Keratinocyte (primary cell): ENCODE data around the gene DUSP23. TPM values are rescaled to one million over a fixed set of nuclear protein-coding genes. Genes with fewer than 3 reads are reported as not detected.

Source experiments
- DNase-seq: peaks from one replicate; pipeline ENCODE4 v3.0.0-alpha.2; 2011; ENCODE audit warnings: low read depth, missing footprints, low spot score
- FAIRE-seq: peaks from 2 replicates; lab custom pipeline; 2011; peaks lifted over from hg19 to GRCh38; lab: Jason Lieb, UNC
- H2AFZ ChIP-seq: 2 replicates; pipeline ENCODE4 v1.6.0; 2012; ENCODE audit warnings: low read length, control low read depth, inconsistent platforms; ENCODE audit not compliant: control insufficient read depth
- H3K27ac ChIP-seq: 2 replicates; pipeline ENCODE4 v1.5.1; 2011; ENCODE audit warnings: low read length; ENCODE audit not compliant: control insufficient read depth, insufficient read depth
- H3K27me3 ChIP-seq: 3 replicates; pipeline ENCODE4 v1.6.0; 2011; ENCODE audit warnings: low read length; ENCODE audit not compliant: control insufficient read depth, insufficient read depth; ENCODE audit errors: extremely low read depth
- H3K36me3 ChIP-seq, 2 experiments: 2 replicates in 1 of 2; 3 replicates in 1 of 2; pipeline ENCODE4 v1.5.1; 2011; ENCODE audit warnings: low read length in 2 of 2, mild to moderate bottlenecking in 1 of 2; ENCODE audit not compliant: control insufficient read depth in 2 of 2, insufficient read depth in 2 of 2; ENCODE audit errors: extremely low read depth in 1 of 2
- H3K4me1 ChIP-seq: 3 replicates; pipeline ENCODE4 v1.5.1; 2011; ENCODE audit warnings: low read length; ENCODE audit not compliant: control insufficient read depth, insufficient read depth; ENCODE audit errors: extremely low read depth
- H3K4me2 ChIP-seq: 3 replicates; pipeline ENCODE4 v1.6.0; 2011; ENCODE audit warnings: low read depth, low read length; ENCODE audit not compliant: control insufficient read depth, insufficient read depth; ENCODE audit errors: extremely low read depth
- H3K4me3 ChIP-seq, 3 experiments: fragments of 200-600 bp in 1 of 3; sonication (generic) in 1 of 3; 2 replicates in 2 of 3; 3 replicates in 1 of 3; pipeline ENCODE4 v1.5.1; 2011 to 2016; ENCODE audit warnings: low read length in 3 of 3, mild to moderate bottlenecking in 3 of 3, control low read depth in 2 of 3, inconsistent platforms in 1 of 3, low read depth in 1 of 3, mixed read lengths in 1 of 3, mixed run types in 1 of 3, moderate library complexity in 1 of 3; ENCODE audit not compliant: control insufficient read depth in 2 of 3, insufficient read depth in 2 of 3; ENCODE audit errors: extremely low read depth in 1 of 3
- H3K79me2 ChIP-seq: 2 replicates; pipeline ENCODE4 v1.6.0; 2012; ENCODE audit warnings: low read length; ENCODE audit not compliant: control insufficient read depth, insufficient read depth
- H3K9ac ChIP-seq: 3 replicates; pipeline ENCODE4 v1.6.0; 2011; ENCODE audit warnings: low read length; ENCODE audit not compliant: control insufficient read depth, insufficient read depth; ENCODE audit errors: extremely low read depth
- H3K9me1 ChIP-seq: 3 replicates; pipeline ENCODE4 v1.6.0; 2011; ENCODE audit warnings: low read length; ENCODE audit not compliant: control insufficient read depth, insufficient read depth; ENCODE audit errors: extremely low read depth
- H3K9me3 ChIP-seq: 2 replicates; pipeline ENCODE4 v1.5.1; 2012; ENCODE audit warnings: low read depth, low read length; ENCODE audit not compliant: control insufficient read depth
- H4K20me1 ChIP-seq: 3 replicates; pipeline ENCODE4 v1.6.0; 2011; ENCODE audit warnings: low read length; ENCODE audit not compliant: control insufficient read depth, insufficient read depth; ENCODE audit errors: extremely low read depth
- EZH2 ChIP-seq: IDR thresholded peaks from one replicate; pipeline ENCODE4 v1.6.1; 2012; ENCODE audit warnings: inconsistent platforms, mild to moderate bottlenecking, low read length, moderate library complexity
- dilution Hi-C: fragments of 300-500 bp; cut with MboI; formaldehyde crosslinking; loops from one replicate; pipeline ENCODE4 v1.7.0; 2020; ENCODE audit warnings: low sequenced_read_pairs; ENCODE audit not compliant: extremely low pct_ligation_motif_present
- polyA plus RNA-seq, 5 experiments: library from polyadenylated mRNA; depleted of rRNA in 3 of 5; stranded (reverse) in 3 of 5; stranded (forward) in 1 of 5; unstranded in 1 of 5; fragments of >200 nt; gene quantifications; 1 replicate in 1 of 5; 2 replicates in 3 of 5; 3 replicates in 1 of 5; pipeline versions ENCODE4 v1.2.1 to v1.2.3, GENCODE V29; 2011 to 2012; ENCODE audit warnings: missing spikeins in 2 of 5, low read depth in 1 of 5, low replicate concordance in 1 of 5
- TF ChIP-seq, protein P1 (sequence below), 3 experiments: IDR thresholded peaks in 1 of 3; conservative IDR thresholded peaks in 1 of 3; optimal IDR thresholded peaks in 1 of 3; 2 replicates in 2 of 3; 3 replicates in 1 of 3; pipeline versions ENCODE3 to v1.5.1; 2011; ENCODE audit warnings: low read length in 3 of 3, mild to moderate bottlenecking in 3 of 3, moderate library complexity in 2 of 3, control low read depth in 1 of 3, inconsistent platforms in 1 of 3; ENCODE audit not compliant: insufficient read depth in 2 of 3; ENCODE audit errors: extremely low read depth in 1 of 3

DUSP23 gene
- polyA plus RNA-seq, 1 donor (not counting 4 experiments of a cell fraction or from before 2014, with no cell fraction given): 35.0 TPM

GRCh38 chr1:159763686-159764085 is 17.1 kb upstream of the DUSP23 start:
- Histone ChIP-seq H3K4me1 (no peaks in the 10 kb centered on the region), H3K4me2 (no peak overlapping the region), H3K27ac (no peak overlapping the region), H2AFZ (no peak overlapping the region), H3K9me1 (no peaks in the 10 kb centered on the region), H3K9me3 (no peaks in the 10 kb centered on the region), H3K27me3 (no peaks in the 10 kb centered on the region), H3K36me3 (no peaks in the 10 kb centered on the region), H3K79me2 (no peaks in the 10 kb centered on the region), H3K9ac (no peak overlapping the region), H4K20me1 (no peaks in the 10 kb centered on the region), H3K4me3 (no peak overlapping the region)
- TF ChIP-seq, protein P1, sequence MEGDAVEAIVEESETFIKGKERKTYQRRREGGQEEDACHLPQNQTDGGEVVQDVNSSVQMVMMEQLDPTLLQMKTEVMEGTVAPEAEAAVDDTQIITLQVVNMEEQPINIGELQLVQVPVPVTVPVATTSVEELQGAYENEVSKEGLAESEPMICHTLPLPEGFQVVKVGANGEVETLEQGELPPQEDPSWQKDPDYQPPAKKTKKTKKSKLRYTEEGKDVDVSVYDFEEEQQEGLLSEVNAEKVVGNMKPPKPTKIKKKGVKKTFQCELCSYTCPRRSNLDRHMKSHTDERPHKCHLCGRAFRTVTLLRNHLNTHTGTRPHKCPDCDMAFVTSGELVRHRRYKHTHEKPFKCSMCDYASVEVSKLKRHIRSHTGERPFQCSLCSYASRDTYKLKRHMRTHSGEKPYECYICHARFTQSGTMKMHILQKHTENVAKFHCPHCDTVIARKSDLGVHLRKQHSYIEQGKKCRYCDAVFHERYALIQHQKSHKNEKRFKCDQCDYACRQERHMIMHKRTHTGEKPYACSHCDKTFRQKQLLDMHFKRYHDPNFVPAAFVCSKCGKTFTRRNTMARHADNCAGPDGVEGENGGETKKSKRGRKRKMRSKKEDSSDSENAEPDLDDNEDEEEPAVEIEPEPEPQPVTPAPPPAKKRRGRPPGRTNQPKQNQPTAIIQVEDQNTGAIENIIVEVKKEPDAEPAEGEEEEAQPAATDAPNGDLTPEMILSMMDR (optimal IDR thresholded peaks at IDR 0.05 in 1 of 3, IDR thresholded peaks at IDR 0.05 in 1 of 3, conservative IDR thresholded peaks at IDR 0.05 in 1 of 3; ENCODE audit: extremely low read depth in 1 of 3, insufficient read depth in 2 of 3, low read length in 3 of 3): no peak
- TF ChIP-seq EZH2: no peak
- no peak for DNase-seq
- no peak for FAIRE-seq
- dilution Hi-C loops: no loop called here

DNA sequence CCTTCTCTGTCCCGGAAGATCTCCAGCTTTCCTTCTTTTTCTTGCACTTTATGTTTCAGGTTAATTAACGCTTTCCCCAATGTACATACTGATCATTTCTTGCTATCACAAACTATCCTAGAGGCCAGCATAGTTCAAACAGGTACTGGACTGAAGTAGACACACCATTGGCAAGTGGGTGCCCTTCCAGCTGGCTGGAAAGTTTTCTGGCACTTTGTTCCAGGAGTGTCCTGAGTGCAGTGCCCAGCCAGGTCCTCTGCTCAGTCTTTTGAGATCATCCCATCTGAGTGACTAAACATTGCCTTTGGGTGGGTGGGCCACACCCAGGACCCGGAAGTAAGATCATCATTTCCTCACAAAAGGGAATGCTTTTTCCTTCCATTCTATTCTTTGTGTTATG is 15.0 kb upstream of the DUSP23 start:
- H3K4me1 ChIP-seq: no peaks in the 10 kb centered on the region
- H2AFZ ChIP-seq: no peak overlapping the region
- no peaks in the 10 kb centered on the region for H3K36me3 ChIP-seq
- H3K9me3 ChIP-seq: no peaks in the 10 kb centered on the region
- no peak overlapping the region for H3K4me3 ChIP-seq
- no peaks in the 10 kb centered on the region for H3K79me2 ChIP-seq
- FAIRE-seq (no peak), DNase-seq (no peak)
- H4K20me1 ChIP-seq: no peaks in the 10 kb centered on the region
- no peak overlapping the region for H3K4me2 ChIP-seq
- no peak overlapping the region for H3K27ac ChIP-seq
- TF ChIP-seq, protein P1 (optimal IDR thresholded peaks at IDR 0.05 in 1 of 3, IDR thresholded peaks at IDR 0.05 in 1 of 3, conservative IDR thresholded peaks at IDR 0.05 in 1 of 3; ENCODE audit: extremely low read depth in 1 of 3, insufficient read depth in 2 of 3, low read length in 3 of 3): no peak
- TF ChIP-seq EZH2: no peak
- no peaks in the 10 kb centered on the region for H3K27me3 ChIP-seq
- dilution Hi-C loops: no loop called here
- no peak overlapping the region for H3K9ac ChIP-seq
- no peaks in the 10 kb centered on the region for H3K9me1 ChIP-seq
